Stomach smooth muscle (tissue), 2 donors: ENCODE data around the gene SPATA46.
"Not testable (repeated sequence)": the region's sequence is repeated elsewhere in the genome, so short reads cannot be mapped to it uniquely, and the experiment has no call there.

Source experiments
- H3K27ac ChIP-seq: one replicate; pipeline ENCODE4 v1.7.0; 2013; ENCODE audit warnings: mild to moderate bottlenecking, low read length, inconsistent platforms
- H3K27me3 ChIP-seq, 2 donors: one replicate each; pipeline ENCODE4 v1.7.0; 2013; ENCODE audit warnings: low read length in 2 of 2; ENCODE audit not compliant: insufficient read depth in 2 of 2, control insufficient read depth in 1 of 2
- H3K36me3 ChIP-seq, 2 donors: one replicate each; pipeline ENCODE4 v1.7.0; 2013; ENCODE audit warnings: low read length in 2 of 2; ENCODE audit not compliant: control insufficient read depth in 2 of 2, insufficient read depth in 2 of 2
- H3K4me1 ChIP-seq: one replicate; pipeline ENCODE4 v1.7.0; 2013; ENCODE audit warnings: low read length; ENCODE audit not compliant: control insufficient read depth, insufficient read depth
- H3K4me3 ChIP-seq, 2 donors: one replicate each; pipeline ENCODE4 v1.7.0; 2013; ENCODE audit warnings: low read length in 2 of 2
- H3K9ac ChIP-seq, 2 donors: one replicate each; pipeline ENCODE4 v1.7.0; 2013; ENCODE audit warnings: low read length in 2 of 2, mild to moderate bottlenecking in 1 of 2
- H3K9me3 ChIP-seq, 2 donors: one replicate each; pipeline ENCODE4 v1.7.0; 2013; ENCODE audit warnings: low read length in 2 of 2; ENCODE audit not compliant: control insufficient read depth in 2 of 2
- donor health status: healthy.
- donor health status: Pancreatic carcinoma.

The SPATA46 gene

DNA sequence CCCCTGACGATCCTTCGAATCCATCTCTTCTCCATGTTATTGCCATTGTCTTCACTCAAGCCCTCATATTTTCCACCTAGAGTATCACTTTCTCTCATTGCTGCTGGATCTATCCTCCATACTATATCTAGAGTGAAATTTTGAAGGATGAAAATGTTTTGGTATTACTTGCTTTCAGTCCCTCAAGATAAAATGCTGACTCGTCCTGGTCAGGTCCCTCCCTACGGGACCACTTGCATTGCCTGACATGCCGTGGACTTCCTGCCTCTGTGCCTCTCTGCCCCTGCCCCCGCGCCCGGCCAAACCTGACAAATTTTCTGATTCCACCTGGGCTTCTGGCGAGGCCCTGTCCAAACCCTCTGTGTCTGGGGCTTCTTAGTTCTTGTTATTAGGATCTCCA, 23.6 kb downstream of the SPATA46 start:
- Histone ChIP-seq H3K9ac (no peak overlapping the region), H3K27ac (no peak overlapping the region), H3K36me3 (no peaks in the 10 kb centered on the region), H3K4me1 (no peaks in the 10 kb centered on the region), H3K9me3 (no peaks in the 10 kb centered on the region), H3K4me3 (no peak overlapping the region), H3K27me3 (no peaks in the 10 kb centered on the region)

DNA sequence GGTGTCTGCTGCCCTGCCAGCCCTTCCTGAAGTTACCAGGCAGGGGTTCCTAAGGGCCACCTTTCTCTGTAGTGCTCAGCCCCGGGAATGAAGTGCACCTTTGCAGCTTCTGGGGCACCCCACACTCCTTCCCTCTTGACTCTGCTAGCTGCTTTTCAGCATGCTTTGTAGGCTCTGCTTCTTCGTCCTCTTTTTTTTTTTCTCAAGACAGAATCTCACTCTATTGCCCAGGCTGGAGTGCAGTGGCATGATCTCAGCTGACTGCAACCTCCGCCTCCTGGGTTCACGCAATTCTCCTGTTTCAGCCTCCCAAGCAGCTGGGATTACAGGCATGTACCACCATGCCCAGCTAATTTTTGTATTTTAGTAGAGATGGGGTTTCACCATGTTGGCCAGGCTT, 24.8 kb downstream of the SPATA46 start:
- H3K9me3 ChIP-seq, H3K9ac ChIP-seq, H3K27me3 ChIP-seq, H3K36me3 ChIP-seq, H3K27ac ChIP-seq, H3K4me3 ChIP-seq, H3K4me1 ChIP-seq: not testable (repeated sequence)

DNA sequence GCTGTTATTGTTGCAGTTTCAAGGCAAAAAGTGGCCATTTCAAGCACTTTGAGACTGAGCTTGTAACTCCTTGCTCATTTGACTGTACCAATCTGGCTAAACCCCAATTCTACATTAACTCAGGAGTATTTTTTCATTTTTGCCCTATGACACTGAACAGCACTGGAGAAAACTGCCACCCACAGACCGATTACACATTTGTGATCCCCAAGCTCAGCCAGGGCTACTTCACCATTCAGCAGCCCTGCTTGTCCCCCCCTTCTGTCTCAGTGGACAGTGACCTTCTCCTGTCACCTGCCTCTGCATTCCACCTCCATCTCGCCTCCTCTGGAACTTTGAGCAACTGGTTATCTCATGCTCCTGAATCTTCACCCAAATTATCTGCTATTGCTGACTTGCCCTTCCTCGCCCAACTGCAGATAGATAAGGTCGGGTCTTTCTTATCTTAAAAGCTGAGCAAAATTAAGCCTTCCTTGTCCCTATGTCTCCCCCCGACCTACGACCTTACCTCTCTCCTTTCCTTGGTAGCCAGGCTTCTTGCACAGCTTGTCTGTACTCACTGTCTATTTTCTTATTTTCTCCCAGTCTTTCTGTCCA, 25.3 kb downstream of the SPATA46 start:
- H3K9me3 ChIP-seq = no peaks in the 10 kb centered on the region
- H3K36me3 ChIP-seq = no peaks in the 10 kb centered on the region
- no peaks in the 10 kb centered on the region for H3K4me1 ChIP-seq

DNA sequence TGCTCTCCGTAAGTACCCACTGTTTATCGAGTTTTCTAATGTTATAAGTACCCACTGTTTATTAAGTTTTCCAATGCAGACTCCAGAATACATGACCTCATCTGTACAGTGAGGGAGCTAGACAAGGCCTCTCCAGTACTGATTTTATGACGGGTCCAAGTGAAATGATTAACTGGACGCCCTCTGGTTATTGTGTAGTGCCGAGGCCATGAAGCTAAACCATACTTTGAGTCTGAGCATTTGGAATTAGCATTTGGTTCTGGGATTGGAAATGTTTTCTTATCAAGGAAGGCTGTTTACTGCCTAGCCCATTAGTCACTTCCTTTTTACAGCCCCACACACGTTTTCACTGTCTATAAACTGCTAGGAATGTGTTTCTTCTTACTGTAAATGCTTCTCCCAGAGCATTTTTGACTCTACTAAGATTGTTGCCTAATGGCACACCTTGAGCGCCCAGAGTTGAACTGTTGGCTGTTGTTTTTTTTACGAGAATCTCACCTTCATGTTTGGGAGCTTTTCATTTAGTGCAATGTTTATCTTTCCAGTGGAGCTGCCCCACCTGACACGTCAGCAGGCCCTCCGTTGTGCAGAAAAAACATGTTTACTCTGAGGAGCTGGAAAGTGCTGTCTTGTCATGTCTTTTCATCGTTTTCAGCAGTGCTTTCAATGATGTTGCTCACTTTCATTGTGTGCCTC, 26.9 kb downstream of the SPATA46 start:
- no peaks in the 10 kb centered on the region for H3K4me1 ChIP-seq
- no peaks in the 10 kb centered on the region for H3K9me3 ChIP-seq
- no peak overlapping the region for H3K27ac ChIP-seq
- H3K4me3 ChIP-seq = no peak overlapping the region
- H3K36me3 ChIP-seq = no peaks in the 10 kb centered on the region
- no peaks in the 10 kb centered on the region for H3K27me3 ChIP-seq
- no peak overlapping the region for H3K9ac ChIP-seq

More for the DNA sequence above, 25.3 kb downstream of the SPATA46 start:
- H3K27me3 ChIP-seq = no peaks in the 10 kb centered on the region
- no peak overlapping the region for H3K27ac ChIP-seq
- no peak overlapping the region for H3K9ac ChIP-seq
- H3K4me3 ChIP-seq = no peak overlapping the region

DNA sequence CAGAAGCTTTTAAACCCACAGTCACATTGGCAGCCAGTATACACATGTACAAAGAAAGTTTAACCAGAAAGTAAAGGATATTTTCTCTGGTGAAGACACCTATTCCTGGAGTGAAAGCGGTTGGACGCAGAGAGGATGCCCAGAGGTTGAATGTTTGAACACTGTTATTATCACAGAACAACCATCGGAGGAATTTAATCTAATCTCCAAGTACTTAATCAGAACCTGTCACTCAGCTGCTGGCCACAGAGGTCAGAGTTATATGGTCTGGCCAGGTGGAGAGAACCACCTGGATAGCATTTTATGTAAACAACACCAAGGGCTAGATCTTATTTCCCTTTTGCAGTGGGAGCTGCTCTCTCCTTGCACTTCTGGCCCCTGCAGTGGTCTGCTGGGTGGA, 29.4 kb downstream of the SPATA46 start:
- no peaks in the 10 kb centered on the region for H3K27me3 ChIP-seq
- H3K27ac ChIP-seq = no peak overlapping the region
- no peaks in the 10 kb centered on the region for H3K36me3 ChIP-seq
- H3K9ac ChIP-seq = no peak overlapping the region
- H3K9me3 ChIP-seq = no peaks in the 10 kb centered on the region
- H3K4me3 ChIP-seq = no peak overlapping the region
- no peaks in the 10 kb centered on the region for H3K4me1 ChIP-seq

DNA sequence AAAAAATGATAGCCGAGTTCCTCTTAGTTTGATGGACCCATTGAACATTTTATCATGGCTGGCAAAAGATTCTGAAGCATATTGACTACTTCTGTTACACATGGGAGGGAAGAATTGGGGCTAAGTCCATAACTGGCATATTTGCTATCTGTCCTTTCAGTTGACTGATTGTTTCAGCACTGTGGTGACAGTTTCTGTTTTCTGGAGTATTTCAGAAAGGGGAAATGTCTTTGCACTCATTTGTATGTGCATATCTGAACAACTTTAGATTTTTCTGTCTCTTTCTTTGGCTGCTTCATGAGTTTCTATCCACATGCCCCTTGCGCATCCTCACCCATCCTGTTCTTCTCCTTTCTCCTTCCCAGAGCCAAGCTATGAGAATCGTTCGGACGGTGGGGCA, 33.2 kb downstream of the SPATA46 start:
- Histone ChIP-seq H3K9ac (no peak overlapping the region), H3K4me1 (no peaks in the 10 kb centered on the region), H3K36me3 (no peaks in the 10 kb centered on the region), H3K27me3 (no peaks in the 10 kb centered on the region), H3K9me3 (no peaks in the 10 kb centered on the region), H3K4me3 (no peak overlapping the region), H3K27ac (no peak overlapping the region)

DNA sequence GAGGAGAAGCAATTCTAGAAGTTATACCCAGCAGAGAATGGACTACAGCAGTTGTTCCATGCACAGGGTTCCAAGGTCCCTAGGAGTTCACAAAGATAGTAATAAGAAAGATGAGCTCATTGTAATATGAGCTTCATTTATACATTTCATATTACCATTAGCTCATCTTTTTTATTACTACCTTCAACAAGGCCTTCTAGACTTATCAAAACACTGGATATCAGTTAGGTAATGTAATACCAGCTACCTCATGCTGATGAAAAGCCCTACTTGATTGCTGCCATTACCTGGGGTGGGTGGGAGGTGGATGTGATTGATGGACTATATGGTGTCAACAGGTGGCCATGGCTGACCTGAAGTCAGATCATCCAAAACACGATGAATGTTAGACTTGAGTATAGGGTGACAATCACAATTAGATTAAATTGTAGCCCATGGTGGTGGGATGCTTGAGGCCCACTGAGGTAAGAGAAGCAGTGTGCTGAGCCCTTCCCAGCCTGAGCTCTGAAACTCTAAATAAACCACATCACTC, 34.1 kb downstream of the SPATA46 start:
- no peak overlapping the region for H3K4me3 ChIP-seq
- no peak overlapping the region for H3K27ac ChIP-seq
- H3K36me3 ChIP-seq = no peaks in the 10 kb centered on the region
- no peak overlapping the region for H3K9ac ChIP-seq
- H3K4me1 ChIP-seq = no peaks in the 10 kb centered on the region
- H3K27me3 ChIP-seq = no peaks in the 10 kb centered on the region
- no peaks in the 10 kb centered on the region for H3K9me3 ChIP-seq

DNA sequence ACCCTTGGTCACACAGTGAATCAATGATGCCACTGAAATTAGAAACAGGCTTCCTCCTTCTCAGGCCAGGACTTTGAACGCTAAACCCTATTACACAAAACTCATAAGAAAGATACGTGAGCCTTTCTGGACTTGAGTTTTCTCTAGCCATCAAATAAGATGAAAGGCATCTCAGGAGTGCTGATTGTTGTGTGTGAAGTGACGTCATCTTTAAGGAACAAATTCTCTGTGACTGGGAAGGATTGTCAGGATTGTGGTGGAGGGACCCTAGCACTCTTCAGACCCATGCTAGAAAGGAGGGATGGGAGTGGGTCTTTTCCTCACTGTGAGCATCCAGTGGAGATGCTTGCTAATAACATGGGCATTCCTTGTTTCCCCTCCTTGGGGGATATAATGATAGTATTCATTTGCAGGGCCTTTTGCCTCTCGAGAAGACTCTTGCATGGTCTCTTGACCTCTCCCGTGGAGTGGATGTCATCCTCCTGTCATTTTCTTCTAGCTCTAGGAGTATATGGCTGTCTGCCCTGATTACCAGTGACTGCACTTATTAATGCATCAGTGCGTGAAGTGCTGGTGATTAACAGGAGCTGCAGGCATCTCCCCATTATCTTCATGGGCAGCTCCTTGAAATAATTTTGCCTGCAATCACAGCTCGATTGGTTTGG, 39.9 kb downstream of the SPATA46 start:
- Histone ChIP-seq H3K9me3 (no peaks in the 10 kb centered on the region), H3K9ac (no peak overlapping the region), H3K4me3 (no peak overlapping the region), H3K36me3 (no peaks in the 10 kb centered on the region), H3K4me1 (no peaks in the 10 kb centered on the region), H3K27me3 (no peaks in the 10 kb centered on the region), H3K27ac (no peak overlapping the region)

DNA sequence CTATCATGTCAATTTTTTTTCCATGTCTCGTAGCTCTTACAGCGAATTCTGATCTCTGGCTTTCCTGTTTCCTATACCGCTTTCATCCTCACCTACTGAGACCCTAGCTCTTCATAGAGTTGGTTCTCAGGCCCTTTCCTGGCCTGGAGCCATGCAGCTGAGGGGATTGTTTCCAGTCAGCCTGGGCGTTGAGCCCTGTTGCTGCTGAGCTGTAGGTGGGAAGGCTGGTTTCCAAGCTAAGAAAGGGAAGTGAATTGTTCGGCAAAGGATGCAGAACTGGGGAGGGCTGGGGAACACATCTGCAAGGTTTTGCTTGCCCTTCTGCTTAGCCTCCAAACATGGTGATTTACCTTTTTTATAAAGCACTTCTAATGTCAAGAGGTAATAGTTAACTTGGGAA, 41.5 kb downstream of the SPATA46 start:
- Histone ChIP-seq H3K4me1 (no peaks in the 10 kb centered on the region), H3K9me3 (no peaks in the 10 kb centered on the region), H3K36me3 (no peaks in the 10 kb centered on the region)

DNA sequence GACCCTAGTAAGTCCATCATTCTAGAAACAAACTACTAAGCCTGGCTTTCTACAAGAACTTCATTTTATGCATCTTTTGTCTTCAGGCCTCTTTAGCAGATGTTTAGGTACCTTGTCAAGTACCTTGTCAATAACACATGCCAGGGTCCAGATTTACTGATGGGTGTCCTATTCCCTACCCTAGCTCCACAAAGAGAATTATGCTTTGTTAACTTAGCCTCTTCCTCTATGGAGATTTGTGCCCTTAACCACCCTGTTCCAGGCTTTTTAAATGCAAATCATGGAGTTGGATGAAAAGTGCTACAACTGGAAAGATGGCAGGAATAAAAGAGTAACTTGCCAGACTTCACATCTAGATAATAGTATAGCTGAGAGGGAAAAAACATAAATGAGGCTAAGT, 42.7 kb downstream of the SPATA46 start:
- Histone ChIP-seq H3K27me3 (no peaks in the 10 kb centered on the region), H3K4me1 (no peaks in the 10 kb centered on the region), H3K36me3 (no peaks in the 10 kb centered on the region), H3K27ac (no peak overlapping the region), H3K9me3 (no peaks in the 10 kb centered on the region), H3K4me3 (no peak overlapping the region), H3K9ac (no peak overlapping the region)

More for the DNA sequence above, 41.5 kb downstream of the SPATA46 start:
- no peak overlapping the region for H3K9ac ChIP-seq
- H3K4me3 ChIP-seq = no peak overlapping the region
- no peak overlapping the region for H3K27ac ChIP-seq
- no peaks in the 10 kb centered on the region for H3K27me3 ChIP-seq

DNA sequence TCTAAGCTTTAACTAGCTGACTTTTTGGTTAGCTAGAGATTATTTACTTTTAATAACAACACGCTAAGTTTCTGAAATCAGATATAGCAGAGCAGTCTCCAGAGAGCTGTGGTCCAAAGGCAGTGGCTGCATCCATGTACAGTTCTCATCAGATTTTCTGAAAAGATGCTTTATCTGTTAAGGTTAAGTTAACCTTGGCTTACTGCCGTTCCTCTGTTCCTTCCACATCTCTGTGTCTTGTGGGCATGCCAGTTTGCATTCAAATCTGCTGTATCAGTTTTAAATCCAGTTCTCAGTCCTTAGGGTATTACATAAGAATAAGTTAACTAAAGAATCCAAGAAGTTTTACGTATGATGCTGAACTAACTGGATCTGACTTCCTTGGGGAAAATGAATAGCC, 46.8 kb downstream of the SPATA46 start:
- Histone ChIP-seq H3K4me3 (no peak overlapping the region), H3K9ac (no peak overlapping the region)

More for the DNA sequence above, 46.8 kb downstream of the SPATA46 start:
- Histone ChIP-seq H3K27ac (no peak overlapping the region), H3K36me3 (no peaks in the 10 kb centered on the region), H3K27me3 (no peaks in the 10 kb centered on the region), H3K4me1 (no peaks in the 10 kb centered on the region), H3K9me3 (no peaks in the 10 kb centered on the region)
